HG03558 (cell line): ENCODE measurements around the gene ANP32B.
"Not testable (repeated sequence)": the region's sequence is repeated elsewhere in the genome, so short reads cannot be mapped to it uniquely, and the experiment has no call there.

Experiments used
- ATAC-seq: cut with Tn5 transposase; IDR thresholded peaks from one replicate; pipeline ENCODE4 v1.9.1; 2021; ENCODE audit warnings: moderate number of reproducible peaks; ENCODE audit not compliant: unreplicated experiment; ENCODE audit errors: extremely low read depth

The ANP32B gene

GRCh38 chr9:97982683-97983588 is at the start of gene ANP32B:
TSS of gene ANP32B (plus strand) at chr9:97983341. CDS start at chr9:97983556, 215 bp downstream.
- peak; percentile 60 for ATAC-seq

DNA sequence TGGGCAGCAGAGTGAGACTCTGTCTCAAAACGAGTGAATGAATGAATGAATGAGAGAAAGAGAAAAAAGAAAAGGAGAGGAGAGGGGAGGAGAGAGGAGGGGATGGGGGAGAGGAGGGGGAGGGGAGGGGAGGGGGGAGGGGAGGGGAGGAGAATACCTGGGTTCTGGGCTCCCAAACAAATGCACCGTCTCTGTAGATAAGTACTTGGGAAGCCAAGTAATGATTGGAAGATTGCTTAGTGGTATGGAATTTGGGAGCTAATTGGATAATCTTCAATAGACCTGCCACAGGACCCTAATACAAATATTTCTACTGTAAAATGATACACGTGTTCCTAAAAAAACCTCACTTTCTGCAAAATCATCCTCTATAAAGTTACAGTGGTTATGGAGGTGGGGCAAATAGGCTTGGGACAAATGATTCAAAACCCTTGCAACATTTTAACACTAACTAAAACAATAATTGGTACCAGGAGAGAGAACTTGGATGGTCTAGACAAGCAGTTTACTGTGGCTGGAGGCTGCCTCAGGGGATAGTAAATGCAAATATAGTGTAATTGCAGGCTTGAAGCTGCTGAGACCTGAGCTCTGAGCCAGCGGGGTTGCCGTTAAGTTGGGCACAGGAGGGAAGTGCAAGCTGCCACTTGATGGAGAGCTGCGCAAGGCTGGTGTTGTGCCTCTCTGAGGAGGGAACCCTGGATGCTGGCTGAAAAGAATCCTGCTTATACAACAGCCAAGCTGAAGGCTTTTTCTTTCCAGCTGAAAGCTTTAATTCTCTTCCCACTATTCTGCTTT is 48.6 kb upstream of the ANP32B start:
- ATAC-seq, result no peak

DNA sequence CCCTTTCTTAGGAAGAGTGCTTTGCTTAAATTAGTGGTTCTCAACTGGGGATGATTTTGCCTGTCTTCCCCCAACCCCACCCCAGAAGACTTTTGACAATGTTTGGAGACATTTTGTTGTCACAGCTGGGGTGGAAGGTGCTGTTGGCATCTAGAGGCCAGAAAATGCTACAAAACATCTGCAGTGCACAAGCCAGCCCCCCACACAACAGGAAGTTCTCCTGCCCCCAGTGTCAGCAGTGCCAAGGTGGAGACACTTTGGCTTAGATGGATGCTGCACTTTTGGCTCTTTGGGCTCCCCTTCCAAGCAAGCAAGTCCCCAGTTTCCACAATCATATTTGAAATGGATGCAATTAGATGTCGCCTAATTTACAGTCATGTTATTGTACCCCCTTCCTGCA is 47.9 kb upstream of the ANP32B start:
- ATAC-seq, result no peak

DNA sequence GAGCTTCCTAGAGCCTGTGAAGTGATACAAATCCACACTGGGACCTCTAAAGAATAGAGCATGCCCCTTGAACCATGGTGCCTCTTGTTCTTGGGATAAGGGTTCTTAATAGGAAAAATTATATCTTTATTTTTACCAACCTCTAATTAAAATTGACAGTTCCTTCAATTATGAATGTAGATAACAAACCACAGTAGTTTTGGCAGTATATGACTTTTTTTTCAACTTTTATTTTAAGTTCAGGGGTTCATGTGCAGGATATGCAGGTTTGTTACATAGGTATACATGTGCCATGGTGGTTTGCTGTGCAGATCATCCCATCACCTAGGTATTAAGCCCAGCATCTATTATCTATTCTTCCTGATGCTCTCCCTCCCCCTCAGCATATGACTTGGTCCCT is 46.1 kb upstream of the ANP32B start:
- no peak for ATAC-seq

DNA sequence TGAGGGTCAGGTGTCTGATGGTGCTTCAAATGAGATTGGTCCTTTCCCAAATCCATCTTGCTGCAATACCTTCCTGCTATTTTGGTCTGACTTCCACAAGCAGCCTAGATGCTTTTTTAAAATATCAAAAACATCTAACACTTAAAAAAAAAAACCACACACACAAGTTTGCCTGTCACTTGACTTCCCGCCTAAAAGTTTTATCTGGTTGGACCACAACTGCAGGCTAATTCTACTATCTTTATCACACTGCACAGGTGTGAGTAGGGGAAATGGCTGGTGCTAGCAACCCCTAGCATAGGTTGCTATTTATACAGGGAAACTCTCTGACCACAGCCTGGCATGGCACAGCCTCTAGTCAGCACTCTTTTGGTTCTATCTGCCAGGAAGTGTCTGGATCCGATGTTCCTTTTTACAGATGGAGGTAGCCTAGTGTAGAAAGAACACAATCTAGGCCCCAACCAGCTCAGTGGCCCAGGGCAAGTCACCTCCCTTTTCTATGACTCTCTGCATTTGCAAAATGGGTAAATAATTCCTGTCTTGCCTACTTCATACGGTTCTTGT is 45.0 kb upstream of the ANP32B start, which contains the start of gene HEMGN:
HEMGN (minus strand) TSS at position 92 of the 564 bp plus-strand sequence; CDS start at position 56, 36 bp downstream.
- no peak for ATAC-seq

GRCh38 chr9:97940233-97940632 is 42.9 kb upstream of the ANP32B start:
- no peak for ATAC-seq

DNA sequence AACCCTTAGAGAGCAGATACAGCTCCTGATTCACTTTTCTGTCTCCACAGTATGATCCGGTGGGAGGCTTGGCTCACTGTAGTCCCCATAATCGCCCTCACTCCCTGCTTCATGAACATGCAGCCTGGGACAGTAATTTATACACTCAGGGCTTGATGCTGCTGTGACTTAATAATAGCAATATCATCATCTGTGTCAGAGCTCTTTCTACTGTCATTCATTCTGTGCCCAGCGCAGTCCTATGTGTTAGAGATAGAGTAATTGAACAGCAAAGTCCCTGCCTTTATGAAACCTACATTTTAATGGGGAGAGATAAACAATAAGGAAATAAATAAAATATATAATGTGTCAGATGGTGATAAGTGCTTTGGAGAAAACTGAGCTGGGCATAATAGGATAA is 42.4 kb upstream of the ANP32B start:
- no peak for ATAC-seq

- no peak for ATAC-seq
Observed at GRCh38 chr9:97941323-97941722, 41.8 kb upstream of the ANP32B start.

- no peak for ATAC-seq
Observed at GRCh38 chr9:97943308-97943855, 39.8 kb upstream of the ANP32B start.

- no peak for ATAC-seq
Observed at GRCh38 chr9:97944612-97945011, 38.5 kb upstream of the ANP32B start.

DNA sequence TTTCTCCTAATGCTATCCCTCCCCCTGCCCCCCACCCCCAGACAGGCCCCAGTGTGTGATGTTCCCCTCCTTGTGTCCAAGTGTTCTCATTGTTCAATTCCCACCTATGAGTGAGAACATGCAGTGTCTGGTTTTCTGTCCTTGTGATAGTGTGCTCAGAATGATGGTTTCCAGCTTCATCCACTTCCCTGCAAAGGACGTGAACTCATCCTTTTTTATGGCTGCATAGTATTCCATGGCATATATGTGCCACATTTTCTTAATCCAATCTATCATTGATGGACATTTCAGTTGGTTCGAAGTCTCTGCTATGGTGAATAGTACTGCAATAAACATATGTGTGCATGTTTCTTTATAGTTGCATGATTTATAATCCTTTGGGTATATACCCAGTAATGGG is 37.7 kb upstream of the ANP32B start:
- ATAC-seq, result not testable (repeated sequence)

- ATAC-seq, result not testable (repeated sequence)
Observed at GRCh38 chr9:97947094-97947493, 36.0 kb upstream of the ANP32B start.

DNA sequence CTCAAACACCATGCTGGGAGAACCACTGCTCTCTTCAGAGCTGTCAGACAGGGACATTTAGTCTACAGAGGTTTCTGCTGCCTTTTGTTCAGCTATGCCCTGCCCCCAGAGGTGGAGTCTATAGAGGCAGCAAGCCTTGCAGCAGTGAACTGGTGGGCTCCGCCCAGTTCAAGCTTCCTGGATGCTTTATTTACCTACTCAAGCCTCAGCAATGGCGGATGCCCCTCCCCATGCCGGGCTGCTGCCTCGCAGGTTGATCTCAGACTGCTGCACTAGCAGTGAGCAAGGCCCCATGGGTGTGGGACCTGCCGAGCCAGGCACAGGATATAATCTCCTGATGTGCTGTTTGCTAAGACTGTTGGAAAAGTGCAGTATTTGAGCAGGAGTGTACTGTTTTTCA is 32.3 kb upstream of the ANP32B start:
- ATAC-seq, result not testable (repeated sequence)

DNA sequence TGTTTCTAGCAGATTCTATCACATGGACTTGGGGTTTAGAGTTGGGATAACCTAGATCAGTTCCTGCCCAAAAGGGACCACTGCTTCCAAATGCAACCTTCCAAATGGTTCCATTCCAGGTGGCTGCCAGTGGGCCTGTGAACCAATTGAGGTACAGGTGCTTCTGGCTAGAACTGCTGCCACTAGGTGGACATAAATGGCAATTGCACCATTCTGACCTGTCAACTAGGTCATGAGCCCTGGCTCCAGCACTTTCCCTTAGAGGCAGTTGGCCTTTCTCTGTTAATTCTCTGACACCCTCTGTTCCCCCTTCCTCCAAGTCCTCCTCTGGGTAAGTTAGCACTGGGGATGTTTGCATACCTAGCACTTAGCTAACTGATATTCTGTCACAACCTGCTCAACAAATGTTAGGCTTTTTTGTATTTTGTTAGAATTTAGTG is 28.6 kb upstream of the ANP32B start:
- no peak for ATAC-seq

DNA sequence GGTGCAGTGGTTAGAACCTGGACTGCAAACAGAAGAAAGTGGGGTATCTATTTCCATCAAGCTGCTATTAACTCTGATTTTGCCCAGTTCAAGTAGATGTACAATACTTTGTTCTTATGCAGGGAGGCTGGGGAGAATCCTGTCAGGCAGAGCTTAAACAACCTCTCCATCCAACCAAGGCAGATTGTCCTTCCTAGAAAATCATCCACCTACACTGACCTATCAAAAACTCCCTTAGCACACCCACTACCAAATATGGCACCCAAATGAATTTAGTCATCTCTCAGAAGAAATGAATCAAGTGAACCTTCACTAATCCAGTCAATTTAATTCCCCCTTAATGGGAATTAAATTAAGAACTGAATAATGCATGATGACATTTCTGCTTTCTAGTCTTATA is 26.8 kb upstream of the ANP32B start:
- no peak for ATAC-seq

GRCh38 chr9:97958812-97959511 is 24.2 kb upstream of the ANP32B start:
- ATAC-seq, result no peak

DNA sequence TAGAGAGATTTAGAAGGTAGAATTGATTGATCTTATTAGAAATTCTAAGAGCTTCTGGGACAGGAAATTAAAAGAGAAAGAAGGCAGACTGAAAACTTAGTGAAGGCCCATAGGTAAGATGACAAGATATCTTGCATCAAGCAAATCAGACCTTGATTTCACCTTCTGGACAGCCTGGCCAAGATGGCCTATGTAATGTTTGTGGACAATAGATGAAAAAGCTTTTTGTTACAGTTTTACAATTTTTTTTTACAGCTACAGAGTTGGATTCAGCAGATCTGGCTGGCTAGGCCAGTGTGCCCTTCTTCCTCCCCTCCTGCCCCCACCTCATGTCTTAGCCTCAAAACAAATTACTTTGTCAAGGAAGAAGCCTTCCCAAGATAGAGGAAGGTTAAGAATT is 23.6 kb upstream of the ANP32B start:
- no peak for ATAC-seq

- not testable (repeated sequence) for ATAC-seq
Observed at GRCh38 chr9:97960678-97961328, 22.3 kb upstream of the ANP32B start.

DNA sequence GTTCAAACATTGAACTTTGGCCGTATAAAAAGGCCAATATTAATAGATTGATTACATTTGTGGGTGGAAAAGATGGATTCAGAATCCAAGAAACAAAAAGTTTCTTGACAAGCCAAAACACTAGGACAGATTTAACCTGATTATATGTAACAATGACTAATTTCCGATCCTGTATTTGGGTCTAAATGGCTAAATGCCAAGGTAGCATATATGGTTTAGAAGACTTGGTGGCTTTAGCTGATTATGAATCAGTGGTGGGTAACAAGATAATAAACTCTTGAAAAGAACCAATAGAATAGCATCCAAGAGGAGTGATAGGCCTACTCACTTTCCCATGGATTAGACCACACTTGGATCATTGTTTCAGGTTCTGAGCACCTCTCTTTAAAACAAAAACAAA is 21.8 kb upstream of the ANP32B start:
- ATAC-seq, result no peak
